Lung (tissue), 12 donors: Measurements from ENCODE around the gene STX3. TPM values are rescaled to one million over a fixed set of nuclear protein-coding genes. Genes with fewer than 3 reads are reported as not detected.
"Not testable (repeated sequence)": the region's sequence is repeated elsewhere in the genome, so short reads cannot be mapped to it uniquely, and the experiment has no call there.

Source experiments
- ATAC-seq: fragments of 200-7000 bp; cut with Tn5 transposase; one replicate; pipeline ENCODE4 v1.9.1; 2020; ENCODE audit warnings: moderate number of reproducible peaks; ENCODE audit not compliant: insufficient read depth, low FRiP score
- DNase-seq, 3 donors: peaks; one replicate each; pipeline ENCODE4 v3.0.0-alpha.2; 2013 to 2017
- H3K27ac ChIP-seq, 2 donors: one replicate each; pipeline ENCODE4 v1.5.1; 2013; ENCODE audit warnings: mild to moderate bottlenecking in 2 of 2, moderate library complexity in 2 of 2, control low read depth in 1 of 2, inconsistent platforms in 1 of 2, low read depth in 1 of 2, low read length in 1 of 2
- H3K27me3 ChIP-seq, 3 donors: one replicate each; pipeline ENCODE4 v1.5.1; 2013; ENCODE audit warnings: low read length in 2 of 3; ENCODE audit not compliant: control insufficient read depth in 3 of 3, insufficient read depth in 3 of 3
- H3K36me3 ChIP-seq, 4 donors: one replicate each; pipeline ENCODE4 v1.5.1; 2013; ENCODE audit warnings: low read length in 4 of 4, mild to moderate bottlenecking in 1 of 4, moderate library complexity in 1 of 4; ENCODE audit not compliant: control insufficient read depth in 4 of 4, insufficient read depth in 4 of 4
- H3K4me1 ChIP-seq, 5 donors: one replicate each; pipeline ENCODE4 v1.5.1; 2013; ENCODE audit warnings: low read length in 5 of 5, mild to moderate bottlenecking in 2 of 5, moderate library complexity in 1 of 5; ENCODE audit not compliant: control insufficient read depth in 5 of 5, insufficient read depth in 5 of 5
- H3K4me3 ChIP-seq: one replicate; pipeline ENCODE4 v1.5.1; 2013; ENCODE audit warnings: mild to moderate bottlenecking, control low read depth, moderate library complexity
- H3K9ac ChIP-seq, 2 donors: one replicate each; pipeline ENCODE4 v1.5.1; 2013; ENCODE audit warnings: low read length in 2 of 2, control low read depth in 1 of 2; ENCODE audit not compliant: insufficient read depth in 1 of 2
- H3K9me3 ChIP-seq, 4 donors: one replicate each; pipeline ENCODE4 v1.5.1; 2013; ENCODE audit warnings: low read length in 3 of 4, mild to moderate bottlenecking in 1 of 4, moderate library complexity in 1 of 4; ENCODE audit not compliant: control insufficient read depth in 4 of 4, insufficient read depth in 3 of 4
- WGBS, 2 donors: extraction: QIAGEN DNeasy Blood & Tissue Kit; methylation state at CpG; one replicate each; pipeline ENCODE4 v1.1.7; 2013; 5-methylcytosine and 5-hydroxymethylcytosine counted together
- polyA plus RNA-seq, 2 donors: library from polyadenylated mRNA; stranded (reverse); fragments of 200-250 nt; gene quantifications; one replicate each; pipeline ENCODE4 v1.2.1, GENCODE V29; 2013
- total RNA-seq, 2 donors: library from RNA; depleted of rRNA in 1 of 2; stranded (reverse); fragments of >200 nt in 1 of 2; gene quantifications; one replicate each; pipeline ENCODE4 v1.2.1, GENCODE V29; 2014 to 2021
- TF ChIP-seq, protein P1 (sequence below): IDR thresholded peaks from 2 replicates; pipeline ENCODE4 v1.5.1; 2012; ENCODE audit warnings: mild to moderate bottlenecking; ENCODE audit errors: control extremely low read depth, extremely low read depth
- donor health status: control.
- donor health status: control.
- donor health status: Bipolar disorder and iron deficiency.
- donor health status: healthy.
- donor health status: DM: yes; HTN: yes; CAD: no.

Gene STX3
- total and polyA plus RNA-seq, 4 donors, result 38.9 to 61.5 (median 47.0) TPM

DNA sequence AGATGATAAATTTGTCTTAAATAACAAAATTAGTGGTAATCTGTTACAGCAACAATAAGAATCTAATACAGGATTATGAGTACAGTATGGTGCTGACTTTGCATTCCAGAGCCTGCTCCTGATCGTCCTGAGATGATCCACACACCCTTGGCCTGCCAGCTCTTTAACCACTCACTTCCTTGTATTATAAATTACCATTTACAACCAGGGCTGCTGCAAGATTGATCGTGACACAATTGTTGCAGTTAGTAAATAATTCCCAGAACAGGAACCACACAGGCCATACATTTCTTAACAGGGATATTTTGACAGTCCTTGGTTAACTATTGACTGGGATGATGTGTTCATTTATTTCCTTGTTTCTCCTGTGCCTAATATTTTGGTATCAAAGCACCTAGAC is 94.0 kb downstream of the STX3 start:
- no peaks in the 10 kb centered on the region for H3K27me3 ChIP-seq
- H3K4me3 ChIP-seq, result no peak overlapping the region
- no peaks in the 10 kb centered on the region for H3K36me3 ChIP-seq
- no peaks in the 10 kb centered on the region for H3K9me3 ChIP-seq
- no peak overlapping the region for H3K9ac ChIP-seq
- DNase-seq (no peak), ATAC-seq (no peak)
- H3K4me1 ChIP-seq, result no peaks in the 10 kb centered on the region
- 6 to 19% methylated on average over 2 of the region's 2 CpGs for WGBS, 2 donors
- TF ChIP-seq, protein P1, sequence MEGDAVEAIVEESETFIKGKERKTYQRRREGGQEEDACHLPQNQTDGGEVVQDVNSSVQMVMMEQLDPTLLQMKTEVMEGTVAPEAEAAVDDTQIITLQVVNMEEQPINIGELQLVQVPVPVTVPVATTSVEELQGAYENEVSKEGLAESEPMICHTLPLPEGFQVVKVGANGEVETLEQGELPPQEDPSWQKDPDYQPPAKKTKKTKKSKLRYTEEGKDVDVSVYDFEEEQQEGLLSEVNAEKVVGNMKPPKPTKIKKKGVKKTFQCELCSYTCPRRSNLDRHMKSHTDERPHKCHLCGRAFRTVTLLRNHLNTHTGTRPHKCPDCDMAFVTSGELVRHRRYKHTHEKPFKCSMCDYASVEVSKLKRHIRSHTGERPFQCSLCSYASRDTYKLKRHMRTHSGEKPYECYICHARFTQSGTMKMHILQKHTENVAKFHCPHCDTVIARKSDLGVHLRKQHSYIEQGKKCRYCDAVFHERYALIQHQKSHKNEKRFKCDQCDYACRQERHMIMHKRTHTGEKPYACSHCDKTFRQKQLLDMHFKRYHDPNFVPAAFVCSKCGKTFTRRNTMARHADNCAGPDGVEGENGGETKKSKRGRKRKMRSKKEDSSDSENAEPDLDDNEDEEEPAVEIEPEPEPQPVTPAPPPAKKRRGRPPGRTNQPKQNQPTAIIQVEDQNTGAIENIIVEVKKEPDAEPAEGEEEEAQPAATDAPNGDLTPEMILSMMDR, result no peak
- no peak overlapping the region for H3K27ac ChIP-seq

GRCh38 chr11:59849551-59849950 is 94.4 kb downstream of the STX3 start:
- H3K27ac ChIP-seq, H3K9ac ChIP-seq, H3K4me1 ChIP-seq, ATAC-seq, H3K27me3 ChIP-seq, DNase-seq, H3K9me3 ChIP-seq, H3K36me3 ChIP-seq, H3K4me3 ChIP-seq: not testable (repeated sequence)
- 93 to 97% methylated on average over 2 of the region's 2 CpGs for WGBS, 2 donors

DNA sequence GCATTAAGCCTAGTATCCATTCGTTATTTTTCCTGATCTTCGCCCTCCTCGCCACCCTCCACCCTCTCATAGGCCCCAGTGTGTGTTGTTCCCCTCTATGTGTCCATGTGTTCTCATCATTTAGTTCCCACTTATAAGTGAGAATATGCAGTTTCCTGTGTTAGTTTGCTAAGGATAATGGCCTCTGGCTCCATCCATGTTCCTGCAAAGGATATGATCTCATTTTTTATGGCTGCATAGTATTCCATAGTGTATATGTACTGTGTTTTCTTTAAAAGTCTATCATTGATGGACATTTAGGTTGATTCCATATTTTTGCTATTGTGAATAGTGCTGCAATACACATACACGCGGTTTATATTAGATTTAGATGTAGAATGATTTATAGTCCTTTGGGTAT is 96.2 kb downstream of the STX3 start:
- not testable (repeated sequence) for H3K4me1 ChIP-seq, DNase-seq, ATAC-seq, H3K9ac ChIP-seq, H3K27me3 ChIP-seq, H3K9me3 ChIP-seq, H3K4me3 ChIP-seq, H3K36me3 ChIP-seq, H3K27ac ChIP-seq
- WGBS, 2 donors, result 93 to 95% methylated on average over 5 of the region's 5 CpGs

GRCh38 chr11:59854871-59855270 is 99.7 kb downstream of the STX3 start:
- no peak overlapping the region for H3K27ac ChIP-seq
- TF ChIP-seq, protein P1, result no peak
- no peaks in the 10 kb centered on the region for H3K4me1 ChIP-seq
- no peak overlapping the region for H3K9ac ChIP-seq
- WGBS, 2 donors, result 51 to 59% methylated on average over 2 of the region's 2 CpGs
- H3K36me3 ChIP-seq, result no peaks in the 10 kb centered on the region
- H3K9me3 ChIP-seq, result no peaks in the 10 kb centered on the region
- no peak overlapping the region for H3K4me3 ChIP-seq
- peak in 1 of 3 donors; percentile 5 for DNase-seq
- no peaks in the 10 kb centered on the region for H3K27me3 ChIP-seq
- no peak for ATAC-seq

Other genes starting within 250 kb of the STX3 start
- gene OR4D9, start 243.8 kb upstream of the STX3 start, total RNA-seq, result not detected
- not detected for gene OR4D9, start 243.8 kb upstream of the STX3 start, polyA plus RNA-seq
- 10 to 100 TPM; 39.1 to 41.9 TPM for gene OSBP, start 139.6 kb upstream of the STX3 start, total RNA-seq
- 10 to 100 TPM; 12.0 to 21.2 TPM for gene OSBP, start 139.6 kb upstream of the STX3 start, polyA plus RNA-seq
- gene PATL1, start 86.3 kb upstream of the STX3 start, total RNA-seq, result 10 to 100 TPM; 23.1 to 29.3 TPM
- 10 to 100 TPM; 12.8 to 28.8 TPM for gene PATL1, start 86.3 kb upstream of the STX3 start, polyA plus RNA-seq
- gene OR10V1, start 41.5 kb upstream of the STX3 start, total RNA-seq, result not detected
- not detected for gene OR10V1, start 41.5 kb upstream of the STX3 start, polyA plus RNA-seq
- gene MRPL16, start 55.4 kb downstream of the STX3 start, total RNA-seq, result 10 to 100 TPM; 38.2 to 39.4 TPM
- 10 to 100 TPM; 40.9 to 54.1 TPM for gene MRPL16, start 55.4 kb downstream of the STX3 start, polyA plus RNA-seq
- not detected for gene CBLIF, start 90.1 kb downstream of the STX3 start, total RNA-seq
- not detected for gene CBLIF, start 90.1 kb downstream of the STX3 start, polyA plus RNA-seq
- gene TCN1, start 111.1 kb downstream of the STX3 start, total RNA-seq, result 1 to 10 TPM; 3.0 to 4.4 TPM
- 1 to 10 TPM in 1 of 2 donors, under 1 TPM in 1; 0.43 to 4.9 TPM for gene TCN1, start 111.1 kb downstream of the STX3 start, polyA plus RNA-seq
- gene OOSP3, start 123.4 kb downstream of the STX3 start, total RNA-seq, result not detected
- gene OOSP3, start 123.4 kb downstream of the STX3 start, polyA plus RNA-seq, result under 1 TPM; 0.08 to 0.14 TPM
- gene OOSP1, start 183.1 kb downstream of the STX3 start, total RNA-seq, result not detected
- gene OOSP1, start 183.1 kb downstream of the STX3 start, polyA plus RNA-seq, result not detected
- under 1 TPM in 1 of 2 donors, not detected in 1; 0.40 TPM for gene OOSP4A, start 208.7 kb downstream of the STX3 start, total RNA-seq
- not detected for gene OOSP4A, start 208.7 kb downstream of the STX3 start, polyA plus RNA-seq